WTC11 (cell line): Measurements from ENCODE around the gene LARP1. TPM values are rescaled to one million over a fixed set of nuclear protein-coding genes. Genes with fewer than 3 reads are reported as not detected.

Experiments
- CBFB ChIP-seq: sonication (generic); formaldehyde crosslinking; IDR thresholded peaks from 2 replicates; pipeline ENCODE4 v1.8.1; 2022; ENCODE audit warnings: mild to moderate bottlenecking, low read depth, missing genetic modification reagents
- E2F1 ChIP-seq: sonication (generic); formaldehyde crosslinking; IDR thresholded peaks from 2 replicates; pipeline ENCODE4 v1.8.0; 2022; ENCODE audit warnings: mild to moderate bottlenecking, missing genetic modification reagents
- ELF4 ChIP-seq: sonication (generic); formaldehyde crosslinking; IDR thresholded peaks from 2 replicates; pipeline ENCODE4 v1.8.1; 2022; ENCODE audit warnings: low read depth, mild to moderate bottlenecking, moderate library complexity, missing genetic modification reagents
- ESRRA ChIP-seq: sonication (generic); formaldehyde crosslinking; IDR thresholded peaks from 2 replicates; pipeline ENCODE4 v1.8.1; 2022; ENCODE audit warnings: mild to moderate bottlenecking, missing genetic modification reagents, borderline replicate concordance
- FOXK1 ChIP-seq: sonication (generic); formaldehyde crosslinking; IDR thresholded peaks from 2 replicates; pipeline ENCODE4 v1.8.0; 2022; ENCODE audit warnings: mild to moderate bottlenecking, moderate library complexity, missing genetic modification reagents
- GABPB1 ChIP-seq: sonication (generic); formaldehyde crosslinking; IDR thresholded peaks from 2 replicates; pipeline ENCODE4 v1.8.1; 2023; ENCODE audit warnings: mild to moderate bottlenecking, missing genetic modification reagents
- GTF2I ChIP-seq: fragments of 250-450 bp; sonication (Bioruptor Pico); conservative IDR thresholded peaks from 2 replicates; pipeline ENCODE4 v1.4.0; 2021; ENCODE audit warnings: mild to moderate bottlenecking
- JAZF1 ChIP-seq: fragments of 250-450 bp; sonication (Bioruptor Pico); IDR thresholded peaks from 2 replicates; pipeline ENCODE4 v1.9.0; 2021; ENCODE audit warnings: moderate library complexity, mild to moderate bottlenecking, inconsistent platforms
- KAT7 ChIP-seq: sonication (generic); formaldehyde crosslinking; IDR thresholded peaks from 2 replicates; pipeline ENCODE4 v1.8.1; 2023; ENCODE audit warnings: missing genetic modification reagents, mild to moderate bottlenecking, borderline replicate concordance
- MXD4 ChIP-seq: fragments of 250-450 bp; sonication (Bioruptor Pico); IDR thresholded peaks from 2 replicates; pipeline ENCODE4 v1.8.0; 2021; ENCODE audit warnings: mild to moderate bottlenecking, moderate library complexity, borderline replicate concordance
- NFATC4 ChIP-seq: fragments of 250-450 bp; sonication (Bioruptor Pico); IDR thresholded peaks from 2 replicates; pipeline ENCODE4 v1.9.0; 2021; ENCODE audit warnings: mild to moderate bottlenecking
- NFE2L1 ChIP-seq: sonication (generic); formaldehyde crosslinking; IDR thresholded peaks from 2 replicates; pipeline ENCODE4 v1.8.1; 2023; ENCODE audit warnings: missing genetic modification reagents
- NR3C1 ChIP-seq: sonication (generic); formaldehyde crosslinking; conservative IDR thresholded peaks from 2 replicates; pipeline ENCODE4 v1.8.1; 2023; ENCODE audit warnings: low read depth, mild to moderate bottlenecking, missing genetic modification reagents
- OVOL2 ChIP-seq: fragments of 250-450 bp; sonication (Bioruptor Pico); IDR thresholded peaks from 2 replicates; pipeline ENCODE4 v1.9.0; 2021; ENCODE audit warnings: mild to moderate bottlenecking, borderline replicate concordance
- SMAD4 ChIP-seq: sonication (generic); formaldehyde crosslinking; IDR thresholded peaks from 2 replicates; pipeline ENCODE4 v1.8.0; 2022; ENCODE audit warnings: mild to moderate bottlenecking, missing genetic modification reagents
- SP1 ChIP-seq: sonication (generic); formaldehyde crosslinking; conservative IDR thresholded peaks from 2 replicates; pipeline ENCODE4 v1.8.1; 2022; ENCODE audit warnings: missing genetic modification reagents
- TP53 ChIP-seq: sonication (generic); formaldehyde crosslinking; IDR thresholded peaks from 2 replicates; pipeline ENCODE4 v1.8.1; 2023; ENCODE audit warnings: mild to moderate bottlenecking, missing genetic modification reagents
- USF1 ChIP-seq: sonication (generic); formaldehyde crosslinking; IDR thresholded peaks from 2 replicates; pipeline ENCODE4 v1.8.0; 2022; ENCODE audit warnings: mild to moderate bottlenecking, missing genetic modification reagents
- ZNF232 ChIP-seq: sonication (generic); formaldehyde crosslinking; IDR thresholded peaks from 2 replicates; pipeline ENCODE4 v1.8.0; 2022; ENCODE audit warnings: mild to moderate bottlenecking, missing genetic modification reagents
- ZNF263 ChIP-seq: sonication (generic); formaldehyde crosslinking; IDR thresholded peaks from 2 replicates; pipeline ENCODE4 v1.8.1; 2022; ENCODE audit warnings: low read depth, mild to moderate bottlenecking, moderate library complexity, missing genetic modification reagents
- ZNF317 ChIP-seq: sonication (generic); formaldehyde crosslinking; IDR thresholded peaks from 2 replicates; pipeline ENCODE4 v1.8.1; 2023; ENCODE audit warnings: low read depth, mild to moderate bottlenecking, moderate library complexity, missing genetic modification reagents, borderline replicate concordance
- ZNF396 ChIP-seq: fragments of 250-450 bp; sonication (Bioruptor Pico); IDR thresholded peaks from 2 replicates; pipeline ENCODE4 v1.8.0; 2021; ENCODE audit warnings: mild to moderate bottlenecking, moderate library complexity, borderline replicate concordance
- total RNA-seq: library from RNA; stranded (reverse); gene quantifications from 3 replicates; pipeline ENCODE4 v1.2.3, GENCODE V29; 2021
- TF ChIP-seq, protein P1 (sequence below): sonication (generic); formaldehyde crosslinking; IDR thresholded peaks from 2 replicates; pipeline ENCODE4 v1.8.1; 2022; ENCODE audit warnings: low read depth, missing genetic modification reagents, borderline replicate concordance
- TF ChIP-seq, protein P2 (sequence below): sonication (generic); formaldehyde crosslinking; IDR thresholded peaks from 2 replicates; pipeline ENCODE4 v1.8.1; 2023; ENCODE audit warnings: mild to moderate bottlenecking, missing genetic modification reagents, moderate library complexity
- TF ChIP-seq, protein P3 (sequence below): sonication (generic); formaldehyde crosslinking; IDR thresholded peaks from 2 replicates; pipeline ENCODE4 v1.8.1; 2022; ENCODE audit warnings: missing genetic modification reagents, borderline replicate concordance
- TF ChIP-seq, protein P4 (sequence below): sonication (generic); formaldehyde crosslinking; conservative IDR thresholded peaks from 2 replicates; pipeline ENCODE4 v1.8.1; 2022; ENCODE audit warnings: mild to moderate bottlenecking, missing genetic modification reagents
- TF ChIP-seq, protein P5 (sequence below): sonication (generic); formaldehyde crosslinking; IDR thresholded peaks from 2 replicates; pipeline ENCODE4 v1.8.0; 2023; ENCODE audit warnings: mild to moderate bottlenecking, missing genetic modification reagents
- TF ChIP-seq, protein P6 (sequence below): sonication (generic); formaldehyde crosslinking; IDR thresholded peaks from 2 replicates; pipeline ENCODE4 v1.8.0; 2023; ENCODE audit warnings: missing genetic modification reagents

The LARP1 gene
- total RNA-seq, 1 experiment from 2014 or later, result 406 TPM

DNA sequence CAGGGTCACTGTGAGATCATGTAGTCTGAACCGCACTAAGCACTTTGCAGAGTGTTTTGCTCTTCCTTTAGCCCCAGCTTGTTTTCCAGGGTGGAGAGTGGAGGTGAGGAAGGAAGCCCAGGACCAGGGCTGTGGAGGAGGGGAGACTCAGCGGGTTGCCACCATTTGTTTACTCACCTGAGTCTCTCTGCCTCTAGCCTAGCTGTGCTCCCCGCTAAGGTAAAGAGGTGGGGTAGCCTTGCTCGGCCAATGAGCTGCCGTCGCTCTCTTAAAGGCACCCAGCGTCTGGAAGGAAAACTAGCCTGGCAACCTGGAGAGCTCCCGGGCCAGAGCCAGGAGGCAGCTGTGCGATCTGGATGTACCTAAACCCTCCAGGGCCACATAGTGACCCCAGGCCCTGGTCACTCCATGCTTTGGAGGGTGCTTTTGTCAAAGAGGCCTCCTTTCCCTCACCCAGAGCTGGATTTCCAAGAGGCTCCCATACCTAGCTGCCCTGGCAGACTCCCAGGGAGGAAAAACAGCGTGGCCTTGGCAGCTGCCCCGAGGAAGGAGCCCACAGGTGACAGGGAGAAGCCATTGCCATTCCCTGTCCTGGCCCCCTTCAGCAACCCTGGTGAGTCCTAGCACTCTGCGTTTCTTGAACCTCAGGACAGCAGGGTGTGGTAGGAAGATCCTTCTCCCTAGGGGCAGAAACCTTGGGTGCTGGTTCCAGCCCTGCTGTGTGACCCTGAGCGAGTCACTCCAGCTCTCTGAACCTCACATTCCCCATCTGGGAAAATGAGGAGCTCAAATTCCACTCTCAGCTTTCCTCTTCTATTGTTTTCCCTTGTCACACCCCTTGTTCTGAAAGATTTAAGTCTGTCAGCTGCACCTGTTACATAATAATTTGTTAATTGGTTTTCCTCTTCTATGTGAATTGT, 42.4 kb upstream of the LARP1 start (continued):
- TF ChIP-seq FOXK1 (CRISPR knock-in tag), result peak; percentile 78; the same call in 1 of the 2 replicates
- no peak for TF ChIP-seq GABPB1
- no peak for TF ChIP-seq NFATC4 (CRISPR knock-in tag)
- TF ChIP-seq SMAD4 (CRISPR knock-in tag), result no peak
- no peak for TF ChIP-seq JAZF1 (CRISPR knock-in tag)
- TF ChIP-seq, protein P1, sequence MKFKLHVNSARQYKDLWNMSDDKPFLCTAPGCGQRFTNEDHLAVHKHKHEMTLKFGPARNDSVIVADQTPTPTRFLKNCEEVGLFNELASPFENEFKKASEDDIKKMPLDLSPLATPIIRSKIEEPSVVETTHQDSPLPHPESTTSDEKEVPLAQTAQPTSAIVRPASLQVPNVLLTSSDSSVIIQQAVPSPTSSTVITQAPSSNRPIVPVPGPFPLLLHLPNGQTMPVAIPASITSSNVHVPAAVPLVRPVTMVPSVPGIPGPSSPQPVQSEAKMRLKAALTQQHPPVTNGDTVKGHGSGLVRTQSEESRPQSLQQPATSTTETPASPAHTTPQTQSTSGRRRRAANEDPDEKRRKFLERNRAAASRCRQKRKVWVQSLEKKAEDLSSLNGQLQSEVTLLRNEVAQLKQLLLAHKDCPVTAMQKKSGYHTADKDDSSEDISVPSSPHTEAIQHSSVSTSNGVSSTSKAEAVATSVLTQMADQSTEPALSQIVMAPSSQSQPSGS, result no peak
- TF ChIP-seq, protein P2, sequence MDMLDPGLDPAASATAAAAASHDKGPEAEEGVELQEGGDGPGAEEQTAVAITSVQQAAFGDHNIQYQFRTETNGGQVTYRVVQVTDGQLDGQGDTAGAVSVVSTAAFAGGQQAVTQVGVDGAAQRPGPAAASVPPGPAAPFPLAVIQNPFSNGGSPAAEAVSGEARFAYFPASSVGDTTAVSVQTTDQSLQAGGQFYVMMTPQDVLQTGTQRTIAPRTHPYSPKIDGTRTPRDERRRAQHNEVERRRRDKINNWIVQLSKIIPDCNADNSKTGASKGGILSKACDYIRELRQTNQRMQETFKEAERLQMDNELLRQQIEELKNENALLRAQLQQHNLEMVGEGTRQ, result no peak
- TF ChIP-seq TP53 (CRISPR knock-in tag), result no peak; the same call in 1 of the 2 replicates
- 0 out of 2 replicates have a peak, but pooled peaks have one; percentile 62 for TF ChIP-seq CBFB (CRISPR knock-in tag)
- TF ChIP-seq ZNF317 (CRISPR knock-in tag), result no peak
- TF ChIP-seq, protein P3, sequence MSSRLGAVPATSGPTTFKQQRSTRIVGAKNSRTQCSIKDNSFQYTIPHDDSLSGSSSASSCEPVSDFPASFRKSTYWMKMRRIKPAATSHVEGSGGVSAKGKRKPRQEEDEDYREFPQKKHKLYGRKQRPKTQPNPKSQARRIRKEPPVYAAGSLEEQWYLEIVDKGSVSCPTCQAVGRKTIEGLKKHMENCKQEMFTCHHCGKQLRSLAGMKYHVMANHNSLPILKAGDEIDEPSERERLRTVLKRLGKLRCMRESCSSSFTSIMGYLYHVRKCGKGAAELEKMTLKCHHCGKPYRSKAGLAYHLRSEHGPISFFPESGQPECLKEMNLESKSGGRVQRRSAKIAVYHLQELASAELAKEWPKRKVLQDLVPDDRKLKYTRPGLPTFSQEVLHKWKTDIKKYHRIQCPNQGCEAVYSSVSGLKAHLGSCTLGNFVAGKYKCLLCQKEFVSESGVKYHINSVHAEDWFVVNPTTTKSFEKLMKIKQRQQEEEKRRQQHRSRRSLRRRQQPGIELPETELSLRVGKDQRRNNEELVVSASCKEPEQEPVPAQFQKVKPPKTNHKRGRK (CRISPR knock-in tag), result no peak
- TF ChIP-seq SP1, result no peak
- no peak for TF ChIP-seq ZNF232
- TF ChIP-seq USF1, result no peak
- no peak for TF ChIP-seq NFE2L1 (CRISPR knock-in tag)
- TF ChIP-seq, protein P4, sequence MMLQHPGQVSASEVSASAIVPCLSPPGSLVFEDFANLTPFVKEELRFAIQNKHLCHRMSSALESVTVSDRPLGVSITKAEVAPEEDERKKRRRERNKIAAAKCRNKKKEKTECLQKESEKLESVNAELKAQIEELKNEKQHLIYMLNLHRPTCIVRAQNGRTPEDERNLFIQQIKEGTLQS (CRISPR knock-in tag), result no peak
- TF ChIP-seq ESRRA, result no peak
- TF ChIP-seq KAT7 (CRISPR knock-in tag), result no peak
- no peak for TF ChIP-seq GTF2I (CRISPR knock-in tag)
- TF ChIP-seq MXD4 (CRISPR knock-in tag), result no peak
- no peak for TF ChIP-seq ELF4 (CRISPR knock-in tag)
- TF ChIP-seq NR3C1 (CRISPR knock-in tag), result no peak
- TF ChIP-seq, protein P5, sequence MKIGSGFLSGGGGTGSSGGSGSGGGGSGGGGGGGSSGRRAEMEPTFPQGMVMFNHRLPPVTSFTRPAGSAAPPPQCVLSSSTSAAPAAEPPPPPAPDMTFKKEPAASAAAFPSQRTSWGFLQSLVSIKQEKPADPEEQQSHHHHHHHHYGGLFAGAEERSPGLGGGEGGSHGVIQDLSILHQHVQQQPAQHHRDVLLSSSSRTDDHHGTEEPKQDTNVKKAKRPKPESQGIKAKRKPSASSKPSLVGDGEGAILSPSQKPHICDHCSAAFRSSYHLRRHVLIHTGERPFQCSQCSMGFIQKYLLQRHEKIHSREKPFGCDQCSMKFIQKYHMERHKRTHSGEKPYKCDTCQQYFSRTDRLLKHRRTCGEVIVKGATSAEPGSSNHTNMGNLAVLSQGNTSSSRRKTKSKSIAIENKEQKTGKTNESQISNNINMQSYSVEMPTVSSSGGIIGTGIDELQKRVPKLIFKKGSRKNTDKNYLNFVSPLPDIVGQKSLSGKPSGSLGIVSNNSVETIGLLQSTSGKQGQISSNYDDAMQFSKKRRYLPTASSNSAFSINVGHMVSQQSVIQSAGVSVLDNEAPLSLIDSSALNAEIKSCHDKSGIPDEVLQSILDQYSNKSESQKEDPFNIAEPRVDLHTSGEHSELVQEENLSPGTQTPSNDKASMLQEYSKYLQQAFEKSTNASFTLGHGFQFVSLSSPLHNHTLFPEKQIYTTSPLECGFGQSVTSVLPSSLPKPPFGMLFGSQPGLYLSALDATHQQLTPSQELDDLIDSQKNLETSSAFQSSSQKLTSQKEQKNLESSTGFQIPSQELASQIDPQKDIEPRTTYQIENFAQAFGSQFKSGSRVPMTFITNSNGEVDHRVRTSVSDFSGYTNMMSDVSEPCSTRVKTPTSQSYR, result peak; percentile 39; the same call in 1 of the 2 replicates
- no peak for TF ChIP-seq OVOL2
- TF ChIP-seq E2F1, result no peak
- no peak for TF ChIP-seq ZNF396 (CRISPR knock-in tag)
- TF ChIP-seq, protein P6, sequence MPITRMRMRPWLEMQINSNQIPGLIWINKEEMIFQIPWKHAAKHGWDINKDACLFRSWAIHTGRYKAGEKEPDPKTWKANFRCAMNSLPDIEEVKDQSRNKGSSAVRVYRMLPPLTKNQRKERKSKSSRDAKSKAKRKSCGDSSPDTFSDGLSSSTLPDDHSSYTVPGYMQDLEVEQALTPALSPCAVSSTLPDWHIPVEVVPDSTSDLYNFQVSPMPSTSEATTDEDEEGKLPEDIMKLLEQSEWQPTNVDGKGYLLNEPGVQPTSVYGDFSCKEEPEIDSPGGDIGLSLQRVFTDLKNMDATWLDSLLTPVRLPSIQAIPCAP, result no peak
- no peak for TF ChIP-seq ZNF263 (CRISPR knock-in tag)
